ENCODE data around the gene KRTAP4-9.
"Not testable (repeated sequence)": the region's sequence is repeated elsewhere in the genome, so short reads cannot be mapped to it uniquely, and the experiment has no call there.

The KRTAP4-9 gene

DNA sequence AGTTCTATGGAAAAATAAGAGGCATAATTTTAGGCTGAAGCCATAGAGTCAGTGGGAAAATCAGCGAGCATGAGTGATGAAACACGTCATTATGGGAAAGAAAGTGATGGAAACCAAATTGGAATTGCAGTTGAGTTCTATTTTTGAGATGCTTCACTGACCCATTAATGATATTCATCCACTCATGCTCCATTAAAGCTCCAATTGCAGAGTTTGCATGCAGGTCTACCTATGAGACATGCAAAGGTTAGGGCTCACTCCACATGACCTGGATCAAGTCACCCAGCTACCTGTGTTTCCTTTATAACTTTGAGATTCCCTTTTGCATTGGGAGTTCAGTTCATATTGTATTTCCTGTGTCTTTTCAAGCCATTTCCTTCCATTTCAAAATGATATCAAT is 31.5 kb upstream of the KRTAP4-9 start:
- Histone ChIP-seq H3K27me3 (ENCODE audit: insufficient read depth, low read length) (no peaks in the 10 kb centered on the region), H3K79me2 (ENCODE audit: insufficient read depth, low read length) (no peaks in the 10 kb centered on the region), H3K4me3 (ENCODE audit: low read depth, low read length, poor library complexity, severe bottlenecking) (no peak overlapping the region), H3K4me1 (ENCODE audit: insufficient read depth, low read length, severe bottlenecking) (no peaks in the 10 kb centered on the region), H2AFZ (ENCODE audit: low read length) (no peak overlapping the region), H4K20me1 (ENCODE audit: insufficient read depth, low read length) (no peaks in the 10 kb centered on the region), H3K4me2 (ENCODE audit: low read length) (no peak overlapping the region), H3F3A (ENCODE audit: insufficient read depth, low read length) (no peaks in the 10 kb centered on the region), H3K9me3 (ENCODE audit: low read length) (no peaks in the 10 kb centered on the region), H3K9ac (ENCODE audit: low read length) (no peak overlapping the region), H3K9me2 (ENCODE audit: low read depth, low read length) (no peaks in the 10 kb centered on the region), H3K27ac (ENCODE audit: low read depth, low read length, poor library complexity, severe bottlenecking) (no peak overlapping the region), H3K36me3 (ENCODE audit: insufficient read depth, low read length) (no peaks in the 10 kb centered on the region)
- TF ChIP-seq EZH2 (IDR thresholded peaks at IDR 0.05; ENCODE audit: borderline replicate concordance, low read length): no peak
- TF ChIP-seq, protein P1, sequence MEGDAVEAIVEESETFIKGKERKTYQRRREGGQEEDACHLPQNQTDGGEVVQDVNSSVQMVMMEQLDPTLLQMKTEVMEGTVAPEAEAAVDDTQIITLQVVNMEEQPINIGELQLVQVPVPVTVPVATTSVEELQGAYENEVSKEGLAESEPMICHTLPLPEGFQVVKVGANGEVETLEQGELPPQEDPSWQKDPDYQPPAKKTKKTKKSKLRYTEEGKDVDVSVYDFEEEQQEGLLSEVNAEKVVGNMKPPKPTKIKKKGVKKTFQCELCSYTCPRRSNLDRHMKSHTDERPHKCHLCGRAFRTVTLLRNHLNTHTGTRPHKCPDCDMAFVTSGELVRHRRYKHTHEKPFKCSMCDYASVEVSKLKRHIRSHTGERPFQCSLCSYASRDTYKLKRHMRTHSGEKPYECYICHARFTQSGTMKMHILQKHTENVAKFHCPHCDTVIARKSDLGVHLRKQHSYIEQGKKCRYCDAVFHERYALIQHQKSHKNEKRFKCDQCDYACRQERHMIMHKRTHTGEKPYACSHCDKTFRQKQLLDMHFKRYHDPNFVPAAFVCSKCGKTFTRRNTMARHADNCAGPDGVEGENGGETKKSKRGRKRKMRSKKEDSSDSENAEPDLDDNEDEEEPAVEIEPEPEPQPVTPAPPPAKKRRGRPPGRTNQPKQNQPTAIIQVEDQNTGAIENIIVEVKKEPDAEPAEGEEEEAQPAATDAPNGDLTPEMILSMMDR (IDR thresholded peaks at IDR 0.05; ENCODE audit: low read length): no peak

DNA sequence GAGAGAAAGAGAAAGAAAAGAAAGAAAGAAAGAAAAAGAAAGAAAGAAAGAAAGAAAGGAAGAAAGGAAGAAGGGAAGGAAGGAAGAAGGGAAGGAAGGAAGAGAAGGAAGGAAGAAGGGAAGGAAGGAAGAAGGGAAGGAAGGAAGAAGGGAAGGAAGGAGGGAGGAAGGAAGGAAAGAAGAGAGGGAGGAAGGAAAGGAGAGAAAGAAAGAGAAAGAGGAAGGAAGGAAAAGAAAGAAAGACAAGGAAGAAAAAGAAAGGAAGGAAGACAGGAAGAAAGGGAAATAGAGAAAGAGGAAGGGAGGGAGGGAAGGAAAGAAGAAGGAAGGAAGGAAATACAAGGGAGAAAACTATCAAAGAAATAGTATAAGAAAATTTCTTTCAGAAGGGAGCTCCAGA is 28.4 kb upstream of the KRTAP4-9 start:
- Histone ChIP-seq H3K9me3 (ENCODE audit: low read length) (no peaks in the 10 kb centered on the region), H3K27me3 (ENCODE audit: insufficient read depth, low read length) (no peaks in the 10 kb centered on the region)

DNA sequence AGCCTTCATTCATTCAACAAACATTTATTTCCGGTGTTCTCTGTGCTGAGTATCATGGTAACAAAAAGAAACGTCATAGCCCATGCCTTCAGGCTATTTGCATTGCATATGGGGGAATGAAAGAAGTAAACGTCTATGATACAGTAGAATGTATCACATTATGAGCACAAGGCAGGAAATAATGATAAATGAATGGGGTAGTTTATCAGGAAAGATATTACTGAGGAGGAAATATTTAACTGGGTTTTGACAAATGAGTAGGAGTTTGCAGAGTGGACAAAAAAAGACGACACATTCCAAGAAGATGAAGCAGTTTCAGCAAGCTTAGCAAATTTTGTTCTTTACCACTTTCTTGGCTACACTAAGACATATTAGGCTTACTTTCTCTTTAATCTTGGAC is 22.6 kb upstream of the KRTAP4-9 start:
- TF ChIP-seq, protein P1 (IDR thresholded peaks at IDR 0.05; ENCODE audit: low read length): no peak
- TF ChIP-seq EZH2 (IDR thresholded peaks at IDR 0.05; ENCODE audit: borderline replicate concordance, low read length): no peak
- H3K79me2 ChIP-seq (ENCODE audit: insufficient read depth, low read length): no peaks in the 10 kb centered on the region
- no peaks in the 10 kb centered on the region for H3K4me1 ChIP-seq (ENCODE audit: insufficient read depth, low read length, severe bottlenecking)
- no peak overlapping the region for H3K4me2 ChIP-seq (ENCODE audit: low read length)
- no peaks in the 10 kb centered on the region for H4K20me1 ChIP-seq (ENCODE audit: insufficient read depth, low read length)
- no peaks in the 10 kb centered on the region for H3K9me2 ChIP-seq (ENCODE audit: low read depth, low read length)
- no peaks in the 10 kb centered on the region for H3K36me3 ChIP-seq (ENCODE audit: insufficient read depth, low read length)
- H2AFZ ChIP-seq (ENCODE audit: low read length): no peak overlapping the region
- no peaks in the 10 kb centered on the region for H3K27me3 ChIP-seq (ENCODE audit: insufficient read depth, low read length)
- no peak overlapping the region for H3K27ac ChIP-seq (ENCODE audit: low read depth, low read length, poor library complexity, severe bottlenecking)
- no peaks in the 10 kb centered on the region for H3F3A ChIP-seq (ENCODE audit: insufficient read depth, low read length)
- H3K9me3 ChIP-seq (ENCODE audit: low read length): no peaks in the 10 kb centered on the region
- H3K4me3 ChIP-seq (ENCODE audit: low read depth, low read length, poor library complexity, severe bottlenecking): no peak overlapping the region
- no peak overlapping the region for H3K9ac ChIP-seq (ENCODE audit: low read length)

More for the DNA sequence above, 28.4 kb upstream of the KRTAP4-9 start:
- no peaks in the 10 kb centered on the region for H3K9me2 ChIP-seq (ENCODE audit: low read depth, low read length)
- no peaks in the 10 kb centered on the region for H3K4me1 ChIP-seq (ENCODE audit: insufficient read depth, low read length, severe bottlenecking)
- no peak for TF ChIP-seq EZH2 (IDR thresholded peaks at IDR 0.05; ENCODE audit: borderline replicate concordance, low read length)
- TF ChIP-seq, protein P1 (IDR thresholded peaks at IDR 0.05; ENCODE audit: low read length): no peak
- no peak overlapping the region for H3K4me3 ChIP-seq (ENCODE audit: low read depth, low read length, poor library complexity, severe bottlenecking)
- H3K36me3 ChIP-seq (ENCODE audit: insufficient read depth, low read length): no peaks in the 10 kb centered on the region
- no peaks in the 10 kb centered on the region for H3K79me2 ChIP-seq (ENCODE audit: insufficient read depth, low read length)
- H3K9ac ChIP-seq (ENCODE audit: low read length): no peak overlapping the region
- no peak overlapping the region for H3K4me2 ChIP-seq (ENCODE audit: low read length)
- no peaks in the 10 kb centered on the region for H3F3A ChIP-seq (ENCODE audit: insufficient read depth, low read length)
- H4K20me1 ChIP-seq (ENCODE audit: insufficient read depth, low read length): no peaks in the 10 kb centered on the region
- H3K27ac ChIP-seq (ENCODE audit: low read depth, low read length, poor library complexity, severe bottlenecking): no peak overlapping the region
- no peak overlapping the region for H2AFZ ChIP-seq (ENCODE audit: low read length)

DNA sequence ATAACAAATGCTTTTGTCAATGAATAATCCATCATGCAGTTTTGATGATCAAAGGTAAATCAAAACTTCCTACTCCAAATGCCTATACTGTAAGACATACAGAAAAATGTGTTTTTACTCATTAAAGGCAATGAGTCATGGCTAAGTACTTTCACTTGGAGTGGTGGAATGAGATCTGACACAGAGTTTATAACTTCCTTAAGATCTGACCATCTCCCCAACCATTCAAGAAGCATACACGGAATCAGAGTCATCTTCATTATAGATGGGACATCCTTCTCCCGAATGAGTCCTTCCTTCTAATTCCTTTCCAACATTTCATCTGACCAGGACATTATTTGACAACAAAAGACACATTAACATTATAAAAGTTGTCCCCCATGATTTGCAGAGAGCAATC is 21.8 kb upstream of the KRTAP4-9 start:
- not testable (repeated sequence) for H3K9me3 ChIP-seq (ENCODE audit: low read length); H3K79me2 ChIP-seq (ENCODE audit: insufficient read depth, low read length); H3K27ac ChIP-seq (ENCODE audit: low read depth, low read length, poor library complexity, severe bottlenecking); H3K36me3 ChIP-seq (ENCODE audit: insufficient read depth, low read length); H3F3A ChIP-seq (ENCODE audit: insufficient read depth, low read length); H4K20me1 ChIP-seq (ENCODE audit: insufficient read depth, low read length); H3K4me1 ChIP-seq (ENCODE audit: insufficient read depth, low read length, severe bottlenecking); H3K9ac ChIP-seq (ENCODE audit: low read length); H2AFZ ChIP-seq (ENCODE audit: low read length); H3K9me2 ChIP-seq (ENCODE audit: low read depth, low read length); H3K4me3 ChIP-seq (ENCODE audit: low read depth, low read length, poor library complexity, severe bottlenecking); H3K4me2 ChIP-seq (ENCODE audit: low read length); H3K27me3 ChIP-seq (ENCODE audit: insufficient read depth, low read length)

DNA sequence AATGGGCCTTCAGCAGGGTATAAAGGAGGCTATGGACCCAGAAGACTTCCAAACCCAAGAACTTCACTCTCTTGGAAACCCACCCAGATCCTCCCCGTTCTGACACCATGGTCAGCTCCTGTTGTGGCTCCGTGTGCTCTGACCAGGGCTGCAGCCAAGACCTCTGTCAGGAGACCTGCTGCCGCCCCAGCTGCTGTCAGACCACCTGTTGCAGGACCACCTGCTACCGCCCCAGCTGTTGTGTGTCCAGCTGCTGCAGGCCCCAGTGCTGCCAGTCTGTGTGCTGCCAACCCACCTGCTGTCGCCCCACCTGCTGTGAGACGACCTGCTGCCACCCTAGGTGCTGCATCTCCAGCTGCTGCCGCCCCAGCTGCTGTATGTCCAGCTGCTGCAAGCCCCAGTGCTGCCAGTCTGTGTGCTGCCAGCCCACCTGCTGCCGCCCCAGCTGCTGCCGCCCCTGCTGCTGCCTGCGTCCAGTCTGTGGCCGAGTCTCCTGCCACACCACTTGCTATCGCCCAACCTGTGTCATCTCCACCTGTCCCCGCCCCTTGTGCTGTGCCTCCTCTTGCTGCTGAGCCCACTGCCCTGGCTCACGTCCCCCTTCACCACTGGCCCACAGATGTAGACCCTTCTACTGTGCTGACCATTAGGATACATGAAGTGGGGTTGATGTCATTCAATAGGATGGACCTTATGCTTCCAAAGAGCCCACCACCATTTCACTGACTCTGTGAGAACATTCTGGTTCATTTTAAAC is 20.9 kb upstream of the KRTAP4-9 start, which contains the start of gene KRTAP4-7:
KRTAP4-7 (plus strand) TSS at position 51 of the 757 bp plus-strand sequence; CDS start at position 108, 57 bp downstream.
- H3K4me1 ChIP-seq (ENCODE audit: insufficient read depth, low read length, severe bottlenecking); H2AFZ ChIP-seq (ENCODE audit: low read length); H4K20me1 ChIP-seq (ENCODE audit: insufficient read depth, low read length); H3K27me3 ChIP-seq (ENCODE audit: insufficient read depth, low read length); H3K9ac ChIP-seq (ENCODE audit: low read length); H3K79me2 ChIP-seq (ENCODE audit: insufficient read depth, low read length); H3K9me3 ChIP-seq (ENCODE audit: low read length); H3K27ac ChIP-seq (ENCODE audit: low read depth, low read length, poor library complexity, severe bottlenecking); H3K4me2 ChIP-seq (ENCODE audit: low read length); H3F3A ChIP-seq (ENCODE audit: insufficient read depth, low read length); H3K4me3 ChIP-seq (ENCODE audit: low read depth, low read length, poor library complexity, severe bottlenecking); H3K9me2 ChIP-seq (ENCODE audit: low read depth, low read length); H3K36me3 ChIP-seq (ENCODE audit: insufficient read depth, low read length): not testable (repeated sequence)

Data from OCI-LY1 (cell line).